ENCODE results near the gene DPEP3.
A peak's percentile ranks its signal among the peaks of the same experiment; 100 is the strongest.

DPEP3 gene

DNA sequence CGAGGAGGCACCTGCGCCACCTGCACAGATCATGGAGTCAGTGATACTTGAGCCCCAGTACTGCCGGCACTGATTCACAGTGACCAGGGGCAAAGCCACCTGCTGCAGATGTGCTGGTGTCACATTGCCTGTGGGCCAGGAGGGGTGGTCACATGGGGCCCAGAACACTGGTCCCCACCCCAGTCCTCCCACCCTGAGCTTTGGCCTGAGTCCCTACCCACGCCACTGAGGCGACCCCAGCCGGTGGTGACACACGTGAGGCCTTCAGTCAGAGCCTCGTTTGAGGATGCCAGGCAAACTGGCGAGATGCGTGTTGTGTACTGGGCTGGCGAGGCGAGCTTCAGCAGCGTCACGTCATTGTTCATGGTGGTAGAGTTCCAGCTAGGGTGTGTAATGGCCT, 50.1 kb downstream of the DPEP3 start:
- in situ Hi-C loops (cut with HindIII; ENCODE audit: low sequenced_read_pairs), result no loop called here
- TF ChIP-seq, protein P1, sequence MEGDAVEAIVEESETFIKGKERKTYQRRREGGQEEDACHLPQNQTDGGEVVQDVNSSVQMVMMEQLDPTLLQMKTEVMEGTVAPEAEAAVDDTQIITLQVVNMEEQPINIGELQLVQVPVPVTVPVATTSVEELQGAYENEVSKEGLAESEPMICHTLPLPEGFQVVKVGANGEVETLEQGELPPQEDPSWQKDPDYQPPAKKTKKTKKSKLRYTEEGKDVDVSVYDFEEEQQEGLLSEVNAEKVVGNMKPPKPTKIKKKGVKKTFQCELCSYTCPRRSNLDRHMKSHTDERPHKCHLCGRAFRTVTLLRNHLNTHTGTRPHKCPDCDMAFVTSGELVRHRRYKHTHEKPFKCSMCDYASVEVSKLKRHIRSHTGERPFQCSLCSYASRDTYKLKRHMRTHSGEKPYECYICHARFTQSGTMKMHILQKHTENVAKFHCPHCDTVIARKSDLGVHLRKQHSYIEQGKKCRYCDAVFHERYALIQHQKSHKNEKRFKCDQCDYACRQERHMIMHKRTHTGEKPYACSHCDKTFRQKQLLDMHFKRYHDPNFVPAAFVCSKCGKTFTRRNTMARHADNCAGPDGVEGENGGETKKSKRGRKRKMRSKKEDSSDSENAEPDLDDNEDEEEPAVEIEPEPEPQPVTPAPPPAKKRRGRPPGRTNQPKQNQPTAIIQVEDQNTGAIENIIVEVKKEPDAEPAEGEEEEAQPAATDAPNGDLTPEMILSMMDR (IDR thresholded peaks at IDR 0.05; ENCODE audit: low read depth, low read length, missing control alignments), result no peak
- no peak overlapping the region for H3K4me3 ChIP-seq (ENCODE audit: low read depth, low read length)
- no peak for DNase-seq (ENCODE audit: low read depth)

DNA sequence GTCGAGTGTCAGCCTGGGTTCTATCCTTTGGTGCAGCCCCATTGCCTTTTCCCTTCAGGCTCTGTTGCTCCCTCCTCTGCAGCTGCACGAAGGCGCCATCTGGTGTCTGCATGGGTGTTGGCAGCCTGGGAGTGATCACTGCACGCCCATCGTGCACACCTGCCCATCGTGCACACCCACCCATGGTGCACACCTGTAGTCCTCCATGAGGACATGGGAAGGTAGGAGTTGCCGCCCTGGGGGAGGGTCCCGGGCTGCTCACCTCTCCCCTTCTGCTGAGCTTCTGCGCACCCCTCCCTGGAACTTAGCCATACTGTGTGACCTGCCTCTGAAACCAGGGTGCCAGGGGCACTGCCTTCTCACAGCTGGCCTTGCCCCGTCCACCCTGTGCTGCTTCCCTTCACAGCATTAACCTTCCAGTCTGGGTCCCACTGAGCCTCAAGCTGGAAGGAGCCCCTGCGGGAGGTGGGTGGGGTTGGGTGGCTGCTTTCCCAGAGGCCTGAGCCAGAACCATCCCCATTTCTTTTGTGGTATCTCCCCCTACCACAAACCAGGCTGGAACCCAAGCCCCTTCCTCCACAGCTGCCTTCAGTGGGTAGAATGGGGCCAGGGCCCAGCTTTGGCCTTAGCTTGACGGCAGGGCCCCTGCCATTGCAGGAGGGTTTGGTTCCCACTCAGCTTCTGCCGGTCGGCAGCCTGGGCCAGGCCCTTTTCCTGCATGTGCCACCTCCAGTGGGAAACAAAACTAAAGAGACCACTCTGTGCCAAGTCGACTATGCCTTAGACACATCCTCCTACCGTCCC, 51.5 kb downstream of the DPEP3 start:
- TF ChIP-seq, protein P1 (IDR thresholded peaks at IDR 0.05; ENCODE audit: low read depth, low read length, missing control alignments), result peak; percentile 92
- in situ Hi-C loops (cut with HindIII; ENCODE audit: low sequenced_read_pairs), result no loop called here

DNA sequence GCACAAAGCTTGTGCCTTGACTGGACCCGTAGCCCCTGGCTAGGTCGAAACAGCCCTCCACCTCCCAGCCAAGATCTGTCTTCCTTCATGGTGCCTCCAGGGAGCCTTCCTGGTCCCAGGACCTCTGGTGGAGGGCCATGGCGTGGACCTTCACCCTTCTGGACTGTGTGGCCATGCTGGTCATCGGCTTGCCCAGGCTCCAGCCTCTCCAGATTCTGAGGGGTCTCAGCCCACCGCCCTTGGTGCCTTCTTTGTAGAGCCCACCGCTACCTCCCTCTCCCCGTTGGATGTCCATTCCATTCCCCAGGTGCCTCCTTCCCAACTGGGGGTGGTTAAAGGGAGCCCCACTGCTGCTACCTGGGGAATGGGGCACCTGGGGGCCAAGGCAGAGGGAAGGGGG, 52.2 kb downstream of the DPEP3 start:
- in situ Hi-C loops (cut with HindIII; ENCODE audit: low sequenced_read_pairs), result no loop called here
- DNase-seq (ENCODE audit: low read depth), result no peak

More for the DNA sequence above, 51.5 kb downstream of the DPEP3 start:
- DNase-seq (ENCODE audit: low read depth), result peak; percentile 26
- H3K4me3 ChIP-seq (ENCODE audit: low read depth, low read length), result no peak overlapping the region

DNA sequence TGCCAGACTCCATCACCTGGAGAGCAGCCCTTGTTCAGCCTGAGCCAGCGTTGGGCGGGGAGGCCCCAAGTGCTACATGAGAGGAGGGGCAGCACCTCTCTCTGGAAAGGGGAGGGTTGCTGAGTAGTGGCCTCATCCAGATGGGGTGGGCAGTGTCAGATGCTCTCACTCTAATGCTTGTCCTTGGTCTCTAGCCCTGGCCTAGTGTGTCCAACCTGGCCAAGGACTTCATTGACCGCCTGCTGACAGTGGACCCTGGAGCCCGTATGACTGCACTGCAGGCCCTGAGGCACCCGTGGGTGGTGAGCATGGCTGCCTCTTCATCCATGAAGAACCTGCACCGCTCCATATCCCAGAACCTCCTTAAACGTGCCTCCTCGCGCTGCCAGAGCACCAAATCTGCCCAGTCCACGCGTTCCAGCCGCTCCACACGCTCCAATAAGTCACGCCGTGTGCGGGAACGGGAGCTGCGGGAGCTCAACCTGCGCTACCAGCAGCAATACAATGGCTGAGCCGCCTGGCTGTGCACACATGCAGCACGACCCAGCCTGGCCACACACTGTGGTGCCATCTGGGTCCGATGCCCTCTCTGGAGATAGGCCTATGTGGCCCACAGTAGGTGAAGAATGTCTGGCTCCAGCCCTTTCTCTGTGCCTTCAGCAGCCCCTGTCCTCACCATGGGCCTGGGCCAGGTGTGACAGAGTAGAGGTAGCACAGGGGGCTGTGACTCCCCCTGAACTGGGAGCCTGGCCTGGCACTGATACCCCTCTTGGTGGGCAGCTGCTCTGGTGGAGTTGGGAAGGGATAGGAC, 53.0 kb downstream of the DPEP3 start:
- in situ Hi-C loops (cut with HindIII; ENCODE audit: low sequenced_read_pairs), result no loop called here
- no peak for DNase-seq (ENCODE audit: low read depth)
- TF ChIP-seq, protein P1 (IDR thresholded peaks at IDR 0.05; ENCODE audit: low read depth, low read length, missing control alignments), result no peak
- no peak overlapping the region for H3K4me3 ChIP-seq (ENCODE audit: low read depth, low read length)

More for the DNA sequence above, 52.2 kb downstream of the DPEP3 start:
- TF ChIP-seq, protein P1 (IDR thresholded peaks at IDR 0.05; ENCODE audit: low read depth, low read length, missing control alignments), result no peak
- no peak overlapping the region for H3K4me3 ChIP-seq (ENCODE audit: low read depth, low read length)

DNA sequence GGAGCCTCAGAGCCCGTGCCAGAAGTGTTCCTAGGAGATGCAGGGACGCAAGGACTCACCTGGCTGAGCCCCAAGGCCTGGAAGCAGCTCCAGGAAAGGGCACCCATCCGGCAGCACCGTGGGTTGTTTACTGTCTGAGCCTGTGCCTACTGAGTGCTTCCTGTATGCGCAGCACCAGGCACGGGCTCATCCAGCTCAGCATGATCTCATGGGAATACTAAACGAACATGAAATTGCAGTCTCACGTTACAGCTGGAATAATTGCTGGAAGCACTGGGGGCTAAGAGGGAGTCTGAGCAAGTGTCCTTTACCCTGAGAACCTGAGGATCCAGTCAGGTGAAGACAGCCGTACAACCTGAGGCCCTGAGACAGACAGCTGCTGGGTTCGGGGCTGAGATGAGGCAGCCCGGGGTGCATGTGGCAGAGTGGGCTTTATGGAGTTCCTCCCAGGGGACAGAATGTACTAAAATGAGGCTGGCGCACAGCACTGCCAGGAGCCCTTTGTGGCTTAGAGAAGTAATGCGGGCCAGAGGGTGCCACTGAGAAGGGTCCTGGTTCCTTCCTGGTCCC, 54.0 kb downstream of the DPEP3 start:
- TF ChIP-seq, protein P1 (IDR thresholded peaks at IDR 0.05; ENCODE audit: low read depth, low read length, missing control alignments), result peak; percentile 6
- H3K4me3 ChIP-seq (ENCODE audit: low read depth, low read length), result no peak overlapping the region
- no peak for DNase-seq (ENCODE audit: low read depth)
- in situ Hi-C loops (cut with HindIII; ENCODE audit: low sequenced_read_pairs), result no loop called here

Data from astrocyte of the cerebellum (primary cell).